K562 (cell line): ENCODE results near the gene EEF1A1. TPM values are rescaled to one million over a fixed set of nuclear protein-coding genes. Genes with fewer than 3 reads are reported as not detected.

Experiments used
- CBX3 ChIP-seq, 2 experiments: IDR thresholded peaks; 1 replicate in 1 of 2; 2 replicates in 1 of 2; pipeline ENCODE4 v1.6.1; 2012; ENCODE audit warnings: inconsistent platforms in 2 of 2, low read length in 2 of 2, borderline replicate concordance in 1 of 2, control low read depth in 1 of 2
- DPF2 ChIP-seq: fragments of 450-650 bp; IDR thresholded peaks from 2 replicates; pipeline ENCODE4 v1.6.1; 2016
- ELF4 ChIP-seq: fragments of 450-650 bp; formaldehyde crosslinking; IDR thresholded peaks from 2 replicates; pipeline ENCODE4 v1.4.0; 2022; ENCODE audit warnings: missing genetic modification characterization
- HMGN3 ChIP-seq: IDR thresholded peaks from 2 replicates; pipeline ENCODE4 v1.6.1; 2011; ENCODE audit warnings: borderline replicate concordance, low read depth, mild to moderate bottlenecking, mixed read lengths, low read length; ENCODE audit not compliant: insufficient read length; ENCODE audit errors: extremely low read depth
- ILF3 ChIP-seq: fragments of 450-650 bp; IDR thresholded peaks from 2 replicates; pipeline ENCODE4 v1.6.1; 2018; ENCODE audit warnings: antibody characterized with exemption, mild to moderate bottlenecking, moderate library complexity, borderline replicate concordance
- NCOA2 ChIP-seq, 2 experiments: fragments of 450-650 bp; IDR thresholded peaks; 2 replicates each; pipeline ENCODE4 v1.6.1; 2018; ENCODE audit warnings: mild to moderate bottlenecking in 2 of 2, moderate library complexity in 1 of 2; ENCODE audit not compliant: partially characterized antibody in 2 of 2
- PHB ChIP-seq: fragments of 250-450 bp; sonication (Bioruptor Pico); IDR thresholded peaks from 2 replicates; pipeline ENCODE4 v1.5.0; 2021
- ZNF311 ChIP-seq: fragments of 250-450 bp; sonication (Bioruptor Pico); IDR thresholded peaks from 2 replicates; pipeline ENCODE4 v1.4.0; 2020; ENCODE audit warnings: mild to moderate bottlenecking, moderate library complexity
- polyA plus RNA-seq, 8 experiments: library from polyadenylated mRNA; depleted of rRNA in 4 of 8; stranded (reverse) in 5 of 8; unstranded in 3 of 8; fragments of >200 nt; fragmentation: Nextera tagmentation in 2 of 8; fragmentation: Illumina TruSeq in 1 of 8; extraction: Ambion mirVana in 2 of 8; extraction: Trizol in 1 of 8; gene quantifications; 2 replicates each; pipeline versions ENCODE4 v1.2.1 to v1.2.3, GENCODE V29; 2011 to 2014; ENCODE audit warnings: inconsistent platforms in 1 of 8, missing spikeins in 1 of 8
- total RNA-seq, 7 experiments: library from RNA; depleted of rRNA in 6 of 7; stranded (reverse); fragments of >200 nt in 6 of 7; fragmentation: Illumina TruSeq in 2 of 7; extraction: Trizol in 2 of 7; gene quantifications; 2 replicates each; pipeline versions ENCODE4 v1.2.1 to v1.2.3, GENCODE V29; 2011 to 2021; ENCODE audit warnings: low replicate concordance in 1 of 7
- TF ChIP-seq, protein P1 (sequence below): fragments of 450-650 bp; IDR thresholded peaks from 2 replicates; pipeline ENCODE4 v1.6.1; 2016; ENCODE audit warnings: antibody characterized with exemption
- TF ChIP-seq, protein P2 (sequence below): IDR thresholded peaks from 2 replicates; pipeline ENCODE4 v1.6.1; 2012; ENCODE audit warnings: low read depth, low read length, improper control_type of control experiment, borderline replicate concordance
- TF ChIP-seq, protein P3 (sequence below): fragments of 200-800 bp; sonication (Bioruptor generic); IDR thresholded peaks from 2 replicates; pipeline ENCODE4 v1.6.1; 2016; ENCODE audit warnings: missing genetic modification characterization, missing compliant biosample characterization

The EEF1A1 gene
- total and polyA plus RNA-seq, 9 of the 15 experiments (the other 6 are each of a cell fraction or from before 2014, with no cell fraction given) = 6,453 to 17,323 (median 11,082) TPM

DNA sequence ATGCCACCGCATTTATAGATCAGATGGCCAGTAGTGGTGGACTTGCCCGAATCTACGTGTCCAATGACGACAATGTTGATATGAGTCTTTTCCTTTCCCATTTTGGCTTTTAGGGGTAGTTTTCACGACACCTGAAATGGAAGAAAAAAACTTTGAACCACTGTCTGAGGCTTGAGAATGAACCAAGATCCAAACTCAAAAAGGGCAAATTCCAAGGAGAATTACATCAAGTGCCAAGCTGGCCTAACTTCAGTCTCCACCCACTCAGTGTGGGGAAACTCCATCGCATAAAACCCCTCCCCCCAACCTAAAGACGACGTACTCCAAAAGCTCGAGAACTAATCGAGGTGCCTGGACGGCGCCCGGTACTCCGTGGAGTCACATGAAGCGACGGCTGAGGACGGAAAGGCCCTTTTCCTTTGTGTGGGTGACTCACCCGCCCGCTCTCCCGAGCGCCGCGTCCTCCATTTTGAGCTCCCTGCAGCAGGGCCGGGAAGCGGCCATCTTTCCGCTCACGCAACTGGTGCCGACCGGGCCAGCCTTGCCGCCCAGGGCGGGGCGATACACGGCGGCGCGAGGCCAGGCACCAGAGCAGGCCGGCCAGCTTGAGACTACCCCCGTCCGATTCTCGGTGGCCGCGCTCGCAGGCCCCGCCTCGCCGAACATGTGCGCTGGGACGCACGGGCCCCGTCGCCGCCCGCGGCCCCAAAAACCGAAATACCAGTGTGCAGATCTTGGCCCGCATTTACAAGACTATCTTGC is 725 bp downstream of the EEF1A1 start (continued):
- TF ChIP-seq, protein P1, sequence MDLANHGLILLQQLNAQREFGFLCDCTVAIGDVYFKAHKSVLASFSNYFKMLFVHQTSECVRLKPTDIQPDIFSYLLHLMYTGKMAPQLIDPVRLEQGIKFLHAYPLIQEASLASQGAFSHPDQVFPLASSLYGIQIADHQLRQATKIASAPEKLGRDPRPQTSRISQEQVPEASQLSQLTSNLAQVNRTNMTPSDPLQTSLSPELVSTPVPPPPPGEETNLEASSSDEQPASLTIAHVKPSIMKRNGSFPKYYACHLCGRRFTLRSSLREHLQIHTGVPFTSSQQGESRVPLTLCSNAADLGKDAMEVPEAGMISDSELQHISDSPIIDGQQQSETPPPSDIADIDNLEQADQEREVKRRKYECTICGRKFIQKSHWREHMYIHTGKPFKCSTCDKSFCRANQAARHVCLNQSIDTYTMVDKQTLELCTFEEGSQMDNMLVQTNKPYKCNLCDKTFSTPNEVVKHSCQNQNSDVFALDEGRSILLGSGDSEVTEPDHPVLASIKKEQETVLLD = no peak
- TF ChIP-seq CBX3 (IDR thresholded peaks at IDR 0.05; ENCODE audit: borderline replicate concordance in 1 of 2, low read length in 2 of 2) = no peak
- TF ChIP-seq, protein P2, sequence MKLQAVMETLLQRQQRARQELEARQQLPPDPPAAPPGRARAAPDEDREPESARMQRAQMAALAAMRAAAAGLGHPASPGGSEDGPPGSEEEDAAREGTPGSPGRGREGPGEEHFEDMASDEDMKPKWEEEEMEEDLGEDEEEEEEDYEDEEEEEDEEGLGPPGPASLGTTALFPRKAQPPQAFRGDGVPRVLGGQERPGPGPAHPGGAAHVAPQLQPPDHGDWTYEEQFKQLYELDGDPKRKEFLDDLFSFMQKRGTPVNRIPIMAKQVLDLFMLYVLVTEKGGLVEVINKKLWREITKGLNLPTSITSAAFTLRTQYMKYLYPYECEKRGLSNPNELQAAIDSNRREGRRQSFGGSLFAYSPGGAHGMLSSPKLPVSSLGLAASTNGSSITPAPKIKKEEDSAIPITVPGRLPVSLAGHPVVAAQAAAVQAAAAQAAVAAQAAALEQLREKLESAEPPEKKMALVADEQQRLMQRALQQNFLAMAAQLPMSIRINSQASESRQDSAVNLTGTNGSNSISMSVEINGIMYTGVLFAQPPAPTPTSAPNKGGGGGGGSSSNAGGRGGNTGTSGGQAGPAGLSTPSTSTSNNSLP = no peak
- TF ChIP-seq ILF3 = no peak
- peak; percentile 74 for TF ChIP-seq HMGN3
- no peak for TF ChIP-seq ZNF311 (CRISPR knock-in tag)
- TF ChIP-seq, protein P3, sequence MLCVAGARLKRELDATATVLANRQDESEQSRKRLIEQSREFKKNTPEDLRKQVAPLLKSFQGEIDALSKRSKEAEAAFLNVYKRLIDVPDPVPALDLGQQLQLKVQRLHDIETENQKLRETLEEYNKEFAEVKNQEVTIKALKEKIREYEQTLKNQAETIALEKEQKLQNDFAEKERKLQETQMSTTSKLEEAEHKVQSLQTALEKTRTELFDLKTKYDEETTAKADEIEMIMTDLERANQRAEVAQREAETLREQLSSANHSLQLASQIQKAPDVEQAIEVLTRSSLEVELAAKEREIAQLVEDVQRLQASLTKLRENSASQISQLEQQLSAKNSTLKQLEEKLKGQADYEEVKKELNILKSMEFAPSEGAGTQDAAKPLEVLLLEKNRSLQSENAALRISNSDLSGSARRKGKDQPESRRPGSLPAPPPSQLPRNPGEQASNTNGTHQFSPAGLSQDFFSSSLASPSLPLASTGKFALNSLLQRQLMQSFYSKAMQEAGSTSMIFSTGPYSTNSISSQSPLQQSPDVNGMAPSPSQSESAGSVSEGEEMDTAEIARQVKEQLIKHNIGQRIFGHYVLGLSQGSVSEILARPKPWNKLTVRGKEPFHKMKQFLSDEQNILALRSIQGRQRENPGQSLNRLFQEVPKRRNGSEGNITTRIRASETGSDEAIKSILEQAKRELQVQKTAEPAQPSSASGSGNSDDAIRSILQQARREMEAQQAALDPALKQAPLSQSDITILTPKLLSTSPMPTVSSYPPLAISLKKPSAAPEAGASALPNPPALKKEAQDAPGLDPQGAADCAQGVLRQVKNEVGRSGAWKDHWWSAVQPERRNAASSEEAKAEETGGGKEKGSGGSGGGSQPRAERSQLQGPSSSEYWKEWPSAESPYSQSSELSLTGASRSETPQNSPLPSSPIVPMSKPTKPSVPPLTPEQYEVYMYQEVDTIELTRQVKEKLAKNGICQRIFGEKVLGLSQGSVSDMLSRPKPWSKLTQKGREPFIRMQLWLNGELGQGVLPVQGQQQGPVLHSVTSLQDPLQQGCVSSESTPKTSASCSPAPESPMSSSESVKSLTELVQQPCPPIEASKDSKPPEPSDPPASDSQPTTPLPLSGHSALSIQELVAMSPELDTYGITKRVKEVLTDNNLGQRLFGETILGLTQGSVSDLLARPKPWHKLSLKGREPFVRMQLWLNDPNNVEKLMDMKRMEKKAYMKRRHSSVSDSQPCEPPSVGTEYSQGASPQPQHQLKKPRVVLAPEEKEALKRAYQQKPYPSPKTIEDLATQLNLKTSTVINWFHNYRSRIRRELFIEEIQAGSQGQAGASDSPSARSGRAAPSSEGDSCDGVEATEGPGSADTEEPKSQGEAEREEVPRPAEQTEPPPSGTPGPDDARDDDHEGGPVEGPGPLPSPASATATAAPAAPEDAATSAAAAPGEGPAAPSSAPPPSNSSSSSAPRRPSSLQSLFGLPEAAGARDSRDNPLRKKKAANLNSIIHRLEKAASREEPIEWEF (CRISPR knock-in tag) = no peak
- TF ChIP-seq DPF2 = no peak
- peak; percentile 50; the same call in 1 of the 2 replicates for TF ChIP-seq PHB
- no peak for TF ChIP-seq NCOA2 (IDR thresholded peaks at IDR 0.05; ENCODE audit: partially characterized antibody in 2 of 2)
- no peak for TF ChIP-seq ELF4 (CRISPR knock-in tag)
